GM19025 (cell line): ENCODE data around the gene FOXJ2.
"Not testable (repeated sequence)": the region's sequence is repeated elsewhere in the genome, so short reads cannot be mapped to it uniquely, and the experiment has no call there.

ENCODE experiments used
- ATAC-seq: cut with Tn5 transposase; IDR thresholded peaks from one replicate; pipeline ENCODE4 v1.9.1; 2021; ENCODE audit warnings: mild to moderate bottlenecking, low read depth, moderate library complexity; ENCODE audit not compliant: unreplicated experiment

Gene FOXJ2

DNA sequence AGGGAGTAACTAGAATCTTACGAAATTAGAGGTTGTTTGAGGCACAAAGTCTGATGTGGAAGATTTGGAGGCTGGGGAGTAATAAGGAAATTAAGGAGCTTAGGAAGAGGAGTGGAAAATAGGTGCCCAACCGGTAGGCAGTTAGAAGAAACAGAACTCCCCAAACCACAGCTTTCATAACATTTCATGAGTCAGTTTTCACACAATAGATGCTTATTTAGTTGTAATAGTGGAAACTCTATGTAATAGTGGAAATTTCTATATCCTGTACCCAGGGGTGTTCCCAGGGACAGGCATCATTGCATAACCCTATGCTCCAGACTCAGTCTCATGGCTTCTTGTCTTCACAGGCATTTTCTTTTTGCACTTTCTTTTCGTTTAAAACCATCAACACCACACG, 25.3 kb downstream of the FOXJ2 start:
- ATAC-seq, result no peak

DNA sequence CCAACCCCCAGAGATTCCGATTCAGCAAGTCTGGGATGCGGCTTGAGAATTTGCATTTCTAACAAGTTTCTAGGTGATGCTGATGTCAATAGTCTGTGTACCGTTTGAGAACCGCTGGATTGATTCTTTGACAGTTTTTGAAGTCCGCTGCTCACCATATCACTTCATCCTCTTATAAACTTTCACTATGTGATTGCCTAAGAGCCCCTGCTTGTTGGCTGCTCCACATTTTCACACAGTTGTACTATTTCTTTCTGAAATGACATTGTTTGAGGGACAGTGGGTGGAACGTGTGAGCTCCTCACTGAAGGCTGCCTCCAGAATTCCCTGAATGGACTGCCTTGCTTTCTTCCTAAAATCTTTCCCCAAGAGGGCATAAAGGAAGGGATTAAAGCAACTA, 26.0 kb downstream of the FOXJ2 start:
- ATAC-seq, result no peak

DNA sequence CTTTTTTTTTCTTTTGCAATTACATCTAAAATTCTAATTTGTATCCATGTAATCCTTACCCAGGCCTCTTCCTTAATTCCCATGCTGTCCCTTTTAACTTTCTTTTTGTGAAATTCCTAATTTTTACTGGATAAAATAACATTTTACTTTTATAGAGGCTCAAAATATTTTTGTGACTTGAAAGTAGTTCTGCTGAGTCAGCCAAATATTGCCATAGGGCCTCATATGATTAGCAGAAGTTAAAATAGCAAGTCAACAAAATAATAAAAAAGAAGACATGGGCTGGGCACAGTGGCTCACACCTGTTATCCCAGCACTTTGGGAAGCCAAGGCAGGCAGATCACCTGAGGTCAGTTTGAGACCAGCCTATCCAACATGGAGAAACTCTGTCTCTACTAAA, 31.6 kb downstream of the FOXJ2 start:
- no peak for ATAC-seq

DNA sequence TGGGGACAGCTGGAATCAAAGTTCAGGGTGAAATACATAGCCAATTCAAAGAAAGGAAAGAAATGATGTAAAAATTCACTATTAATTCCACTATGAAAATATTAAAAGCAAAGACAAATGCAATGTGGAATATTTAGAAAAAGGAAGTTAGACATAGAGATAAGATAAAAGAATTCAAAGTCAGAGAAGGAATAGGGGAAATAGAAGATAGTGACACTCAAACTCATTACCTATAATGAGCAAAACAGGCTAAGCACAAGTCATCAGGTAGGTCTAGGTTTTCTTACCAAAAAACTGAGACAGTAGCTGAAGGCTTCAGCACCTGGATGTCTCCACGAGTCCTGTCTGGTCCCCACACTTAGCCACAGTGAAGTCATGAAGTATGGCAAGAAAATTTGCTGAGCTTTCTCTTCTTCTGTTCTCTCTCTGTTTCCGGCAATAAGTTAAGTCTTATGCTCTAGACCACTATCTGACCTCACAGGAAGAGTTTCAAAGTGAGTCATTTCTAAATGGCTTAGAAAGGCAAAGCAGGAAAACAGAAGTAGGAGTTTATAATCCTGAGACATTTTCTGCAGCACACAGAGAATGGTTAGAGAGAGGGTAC, 33.6 kb downstream of the FOXJ2 start, which contains the start of gene C3AR1:
Gene C3AR1 (minus strand): TSS at position 369 of the 604 bp plus-strand sequence. CDS start 6,174 bp downstream, outside the sequence.
- ATAC-seq, result peak; percentile 53

DNA sequence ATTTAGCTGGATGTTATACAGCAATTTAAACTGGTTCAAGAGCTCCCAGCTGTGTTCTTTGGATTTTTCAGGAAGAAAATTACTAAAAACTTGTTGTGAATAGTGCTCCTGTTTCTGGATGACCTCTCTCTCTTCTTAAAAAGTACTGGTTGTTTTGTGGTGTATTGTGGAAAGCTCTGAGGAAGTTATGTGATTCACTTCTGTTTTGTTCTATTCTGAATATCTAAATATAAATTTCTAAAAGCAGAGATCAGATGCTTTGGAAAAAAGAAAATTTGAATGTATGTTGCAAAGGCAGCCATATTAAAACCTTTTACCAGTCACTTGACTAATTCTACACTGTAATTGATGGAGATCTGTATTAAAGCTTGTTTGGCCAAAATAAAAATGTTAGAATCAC, 37.1 kb downstream of the FOXJ2 start:
- no peak for ATAC-seq

DNA sequence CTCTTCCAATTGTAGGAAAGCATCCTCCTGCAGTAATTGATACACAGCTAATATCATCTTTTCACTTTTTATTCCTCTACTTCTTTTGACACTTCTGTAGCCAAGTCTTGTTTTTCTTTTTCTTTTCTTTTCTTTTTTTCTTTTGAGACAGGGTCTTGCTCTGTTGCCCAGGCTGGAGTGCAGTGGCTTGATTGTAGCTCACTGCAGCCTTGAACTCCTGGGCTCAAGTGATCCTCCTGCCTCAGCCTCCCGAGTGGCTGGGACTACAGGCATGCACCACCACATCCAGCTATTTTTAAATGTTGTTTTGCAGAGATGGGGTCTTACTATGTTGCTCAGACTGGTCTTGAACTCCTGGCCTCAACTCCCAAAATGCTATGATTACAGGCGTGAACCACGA, 39.3 kb downstream of the FOXJ2 start:
- not testable (repeated sequence) for ATAC-seq

DNA sequence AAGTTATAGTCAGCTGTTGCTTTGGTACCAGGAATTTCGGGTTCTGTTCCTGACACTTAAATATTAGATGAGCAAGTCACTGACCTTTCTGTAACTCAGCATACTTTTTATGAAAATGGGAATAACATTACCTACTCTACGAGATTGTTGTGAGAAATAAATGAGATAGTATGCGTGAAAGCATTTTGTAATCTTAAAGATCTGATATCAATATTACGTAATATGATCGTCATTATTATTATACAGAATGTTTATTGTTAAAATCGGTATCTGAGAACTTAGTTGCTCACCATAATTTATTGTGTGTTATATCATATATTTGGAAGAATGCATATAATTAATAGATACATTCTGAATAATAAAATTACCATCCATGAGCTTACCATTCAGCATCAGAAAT, 43.4 kb downstream of the FOXJ2 start:
- ATAC-seq, result no peak

DNA sequence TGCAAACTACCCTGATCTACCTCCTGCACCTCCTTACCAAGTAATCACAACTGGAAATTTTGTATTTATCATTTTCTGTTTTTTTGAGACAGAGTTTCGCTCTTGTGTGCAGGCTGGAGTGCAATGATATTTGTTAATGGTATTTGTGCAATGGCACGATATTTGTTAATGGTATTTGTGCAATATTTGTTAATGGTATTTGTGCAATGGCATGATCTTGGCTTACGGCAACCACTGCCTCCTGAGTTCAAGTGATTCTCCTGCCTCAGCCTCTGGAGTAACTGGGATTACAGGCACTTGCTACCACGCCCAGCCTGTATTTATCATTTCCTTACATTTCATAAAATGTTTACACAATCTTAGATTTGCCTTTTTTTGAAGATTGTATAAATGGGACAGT, 43.9 kb downstream of the FOXJ2 start:
- no peak for ATAC-seq

DNA sequence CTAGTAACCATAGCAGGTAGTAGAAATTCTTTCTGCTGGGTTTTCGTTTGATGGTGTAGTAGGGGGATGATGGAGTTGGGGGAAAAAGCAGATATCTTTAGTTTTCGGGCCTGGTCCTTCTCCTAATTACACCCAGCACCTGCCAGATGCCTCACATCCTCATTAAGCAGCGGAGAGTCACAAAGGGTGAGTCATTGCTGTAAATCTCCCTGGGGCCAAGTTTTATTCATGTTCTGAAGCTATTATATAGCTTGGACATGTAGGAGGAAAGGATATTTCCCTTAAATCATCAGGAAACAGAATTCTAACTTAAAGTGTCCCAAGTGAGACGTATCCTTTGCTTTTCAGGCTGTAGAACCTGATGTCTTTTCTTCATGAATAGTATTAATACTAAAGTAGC, 44.7 kb downstream of the FOXJ2 start:
- no peak for ATAC-seq

DNA sequence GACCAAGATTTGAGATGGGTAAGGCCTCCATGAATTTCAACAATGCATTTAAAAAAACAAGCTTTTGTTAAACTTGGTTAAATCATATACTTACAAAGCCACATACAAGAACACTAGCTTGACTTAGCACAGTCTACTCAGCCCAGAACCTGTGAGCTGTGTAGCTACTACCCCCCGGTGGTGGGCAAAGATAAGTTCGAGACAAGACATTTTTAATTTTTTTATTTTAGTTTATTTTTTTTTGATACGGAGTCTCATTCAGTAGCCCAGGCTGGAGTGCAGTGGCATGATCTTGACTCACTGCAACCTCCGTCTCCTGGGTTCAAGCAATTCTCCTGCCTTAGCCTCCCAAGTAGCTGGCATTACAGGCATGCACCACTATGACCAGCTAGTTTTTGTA, 45.9 kb downstream of the FOXJ2 start:
- no peak for ATAC-seq

DNA sequence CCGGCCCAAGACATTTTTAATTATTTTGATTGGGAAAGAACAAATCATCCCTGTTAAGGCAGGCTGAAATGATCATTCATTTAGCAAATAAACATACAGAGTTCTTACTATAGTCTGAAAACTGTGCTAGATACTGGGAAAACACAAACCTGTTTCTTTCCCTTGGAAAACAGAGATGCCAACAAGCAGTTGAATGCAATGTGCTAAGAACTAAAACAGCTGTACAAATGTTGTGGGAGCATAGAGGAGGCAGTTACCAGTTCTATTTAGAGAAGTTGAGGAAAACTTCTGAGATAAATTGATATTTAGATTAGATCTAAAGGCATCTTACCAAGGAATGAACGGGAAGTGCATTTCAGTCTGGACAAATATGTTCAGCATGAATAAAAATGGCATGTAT, 46.4 kb downstream of the FOXJ2 start:
- ATAC-seq, result no peak

DNA sequence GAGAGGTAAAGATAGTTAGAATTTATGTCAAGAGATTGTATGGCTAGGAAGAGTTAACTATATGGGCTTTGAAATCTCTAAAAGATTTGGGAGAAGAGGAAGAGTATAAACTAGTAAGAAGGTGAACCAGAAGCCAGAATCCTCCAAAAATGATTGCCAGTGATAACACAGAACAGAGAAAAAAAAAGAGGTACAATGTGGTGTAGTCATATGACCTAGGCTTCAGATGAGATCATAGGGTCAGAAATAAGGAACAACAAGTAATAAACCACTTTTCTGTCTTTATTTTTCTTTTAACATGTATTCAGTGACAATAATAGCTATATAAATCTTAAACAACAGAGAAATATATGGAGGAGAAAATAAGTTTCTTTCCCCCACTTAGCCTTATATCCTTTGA, 47.6 kb downstream of the FOXJ2 start:
- no peak for ATAC-seq

DNA sequence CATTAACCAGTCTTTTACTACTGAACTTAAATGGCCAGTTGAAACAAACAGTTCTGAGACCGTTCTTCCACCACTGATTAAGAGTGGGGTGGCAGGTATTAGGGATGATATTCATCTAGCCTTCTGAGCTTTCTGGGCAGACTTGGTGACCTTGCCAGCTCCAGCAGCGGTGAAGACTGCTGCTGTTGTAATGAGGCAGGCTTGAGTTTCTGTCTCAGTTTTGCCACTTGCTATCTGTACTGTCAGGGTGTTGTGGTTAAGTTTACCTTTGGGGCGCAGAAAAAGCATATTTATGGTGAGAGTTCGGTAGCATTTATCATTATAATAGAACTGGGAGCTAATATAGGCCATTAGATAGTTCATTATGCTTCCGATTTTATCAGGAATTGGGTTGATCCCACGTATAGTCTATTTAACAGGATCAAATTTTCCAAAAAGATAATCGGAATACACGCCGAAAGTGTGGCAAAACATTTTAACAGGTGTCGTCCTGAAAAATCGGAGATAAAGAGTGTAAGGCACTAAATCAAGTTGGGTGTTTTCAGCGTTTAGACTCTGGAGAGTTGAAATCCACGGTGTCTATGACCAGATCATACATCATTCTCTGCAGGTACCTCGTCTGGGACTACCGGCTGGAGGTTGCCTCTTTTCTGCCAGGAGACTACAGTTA, 48.9 kb downstream of the FOXJ2 start:
- ATAC-seq, result no peak

DNA sequence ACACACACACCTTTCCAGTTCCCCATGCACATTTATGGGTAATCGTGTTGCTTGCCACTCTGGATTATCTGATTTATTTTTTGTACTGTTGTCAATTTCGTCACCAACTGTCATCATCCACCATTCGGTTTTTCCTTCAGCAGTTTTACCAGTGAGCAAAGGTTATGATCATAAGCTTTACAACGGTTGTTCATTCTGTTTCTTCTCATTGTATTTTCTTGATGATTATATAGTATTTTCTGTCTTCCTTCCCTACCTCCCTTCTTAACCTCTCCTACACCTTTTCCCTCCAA, 50.2 kb downstream of the FOXJ2 start:
- ATAC-seq, result no peak

DNA sequence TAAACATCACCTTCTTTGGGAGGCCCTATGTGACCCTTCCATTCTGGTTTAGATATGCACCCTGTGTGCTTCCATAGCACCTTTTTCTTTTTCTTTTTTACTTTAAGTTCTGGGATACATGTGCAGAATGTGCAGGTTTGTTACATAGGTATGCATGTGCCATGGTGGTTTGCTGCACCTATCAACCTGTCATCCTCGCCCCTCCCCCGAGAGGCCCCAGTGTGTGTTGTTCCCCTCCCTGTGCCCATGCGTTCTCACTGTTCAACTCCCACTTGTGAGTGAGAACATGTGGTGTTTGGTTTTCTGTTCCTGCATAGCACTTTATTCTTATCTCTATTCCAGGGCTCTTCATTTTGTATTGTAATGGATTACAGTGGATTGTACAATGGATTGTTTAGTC, 51.8 kb downstream of the FOXJ2 start:
- not testable (repeated sequence) for ATAC-seq

DNA sequence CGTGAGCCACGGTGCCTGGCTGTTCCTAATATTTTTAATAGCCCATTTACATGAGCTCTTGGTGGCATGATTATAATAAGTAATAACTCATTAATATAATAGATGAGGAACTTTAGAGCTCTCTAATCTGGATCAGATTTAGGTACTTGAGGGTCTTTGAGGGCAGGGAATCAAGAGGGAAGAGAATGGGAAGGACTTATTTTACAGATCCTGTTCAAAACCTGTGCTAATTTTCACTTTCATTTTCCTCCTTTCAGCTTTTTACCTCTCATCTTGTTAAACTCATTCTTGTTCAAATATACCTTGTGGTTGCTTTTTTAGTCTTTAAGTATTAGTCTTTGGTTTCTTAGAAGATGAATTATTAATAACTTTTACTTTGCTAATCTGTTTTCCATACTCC, 55.1 kb downstream of the FOXJ2 start:
- no peak for ATAC-seq

DNA sequence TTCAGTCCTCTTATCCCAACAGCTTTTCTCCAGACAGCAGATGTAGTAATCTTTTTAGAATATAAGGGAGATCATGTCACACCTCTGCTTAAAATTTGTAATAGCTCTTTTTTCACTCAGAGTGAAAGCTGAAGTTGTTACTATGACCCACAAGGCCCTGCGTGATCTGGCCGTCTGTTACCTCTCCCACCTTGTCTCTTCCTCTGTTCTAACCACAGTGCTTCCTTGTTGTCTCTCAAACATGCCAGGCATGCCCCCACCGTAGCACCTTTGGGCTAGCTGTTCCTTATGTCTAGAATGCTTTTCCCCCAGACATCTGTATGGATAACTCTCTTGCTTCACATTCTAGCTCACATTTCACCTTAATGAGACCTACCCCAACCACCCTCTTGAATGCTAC, 56.1 kb downstream of the FOXJ2 start:
- ATAC-seq, result no peak

DNA sequence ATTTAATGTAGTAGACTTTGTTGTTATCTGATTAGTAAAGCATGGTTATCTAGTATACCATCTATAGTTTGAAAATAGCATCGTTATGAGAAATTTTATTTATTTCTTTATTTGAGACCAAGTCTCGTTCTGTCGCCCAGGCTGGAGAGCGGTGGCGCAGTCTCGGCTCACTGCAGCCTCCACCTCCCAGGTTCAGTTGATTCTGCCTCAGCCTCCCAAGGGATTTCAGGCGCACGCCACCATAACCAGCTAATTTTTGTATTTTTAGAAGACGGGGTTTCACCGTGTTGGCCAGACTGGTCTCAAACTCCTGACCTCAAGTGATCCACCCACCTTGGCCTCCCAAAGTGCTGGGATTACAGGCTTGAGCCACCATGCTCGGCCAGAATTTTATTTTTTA, 56.8 kb downstream of the FOXJ2 start:
- ATAC-seq, result not testable (repeated sequence)

DNA sequence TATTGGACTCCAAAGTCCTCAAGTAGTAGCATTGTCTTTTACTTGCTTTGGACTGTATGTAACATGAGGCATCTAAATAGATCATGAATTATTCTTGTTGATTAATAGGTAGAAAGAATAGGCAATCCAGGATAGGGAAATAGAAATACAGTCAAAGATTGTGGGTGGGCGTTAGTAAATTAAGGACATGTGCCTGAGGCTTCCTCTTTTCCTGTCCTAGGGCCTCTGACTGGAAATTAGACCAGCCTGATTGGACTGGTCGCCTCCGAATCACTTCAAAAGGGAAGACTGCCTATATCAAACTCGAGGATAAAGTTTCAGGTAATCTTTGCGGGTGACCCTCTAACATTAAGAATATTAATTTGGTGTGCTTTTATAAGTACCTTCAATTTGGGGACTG, 57.2 kb downstream of the FOXJ2 start:
- ATAC-seq, result no peak

DNA sequence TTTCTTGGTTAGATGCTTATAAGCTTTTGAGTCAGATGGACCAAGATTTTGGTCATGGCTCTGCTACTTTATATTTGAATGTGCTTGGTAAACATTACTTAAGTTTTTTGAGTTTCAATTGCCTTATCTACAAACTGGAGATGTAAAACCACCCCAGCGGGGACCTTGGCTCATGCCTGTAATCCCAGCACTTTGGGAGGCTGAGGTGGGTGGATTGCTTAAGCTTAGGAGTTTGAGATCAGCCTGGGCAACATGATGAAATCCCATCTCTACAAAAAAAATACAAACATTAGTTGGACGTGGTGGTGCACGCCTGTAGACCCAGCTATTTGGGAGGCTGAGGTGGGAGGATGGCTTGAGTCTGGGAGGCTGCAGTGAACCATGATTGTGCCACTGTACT, 60.8 kb downstream of the FOXJ2 start:
- no peak for ATAC-seq

DNA sequence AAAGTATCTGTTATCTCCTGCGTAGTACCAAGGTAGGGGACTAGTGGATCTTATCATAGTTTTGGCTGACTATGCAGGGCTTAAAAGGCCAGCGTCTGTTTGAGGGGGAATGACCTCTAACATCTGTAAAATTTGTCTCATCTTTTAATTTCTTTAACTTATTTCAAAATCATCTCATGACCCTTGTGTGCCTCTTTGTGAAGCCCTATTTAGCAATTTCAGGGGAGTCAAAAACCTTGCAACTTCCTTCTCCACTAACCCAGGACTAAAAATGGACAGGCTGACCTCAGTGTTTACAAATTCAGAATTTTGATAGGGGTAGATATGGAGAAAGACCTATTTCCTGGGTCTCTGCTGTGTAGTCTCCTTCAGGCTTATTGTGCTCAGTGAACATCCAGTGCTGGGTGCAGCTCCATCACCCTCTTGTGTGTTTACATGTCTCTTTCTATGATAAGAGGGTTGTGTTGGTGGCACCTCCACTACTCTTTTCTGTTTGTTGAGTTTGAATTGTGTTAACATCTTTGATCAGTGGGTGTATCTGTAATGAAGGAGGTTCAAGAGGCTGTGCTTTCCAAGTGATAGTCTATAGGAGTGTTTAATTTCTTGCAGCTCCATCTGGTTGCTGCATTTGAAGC, 63.9 kb downstream of the FOXJ2 start:
- no peak for ATAC-seq

DNA sequence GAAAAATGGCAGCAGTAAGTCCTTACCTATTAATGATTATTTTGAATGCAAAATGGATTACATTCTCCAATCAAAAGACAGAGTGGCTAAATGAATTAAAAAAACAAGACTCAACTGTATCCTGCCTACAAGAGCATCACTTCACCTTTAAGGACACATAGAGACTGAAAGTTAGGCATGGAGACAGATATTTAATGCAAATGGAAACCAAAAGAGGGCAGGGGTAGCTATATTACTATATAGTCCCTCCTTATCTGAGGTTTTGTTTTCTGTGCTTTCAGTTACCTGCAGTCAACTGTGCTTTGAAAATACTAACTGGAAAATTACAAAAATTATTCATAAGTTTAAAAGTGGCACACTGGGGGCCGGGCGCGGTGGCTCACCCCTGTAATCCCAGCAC, 66.7 kb downstream of the FOXJ2 start:
- ATAC-seq, result no peak
